Measurements from ENCODE around the gene NOC4L. TPM values are rescaled to one million over a fixed set of nuclear protein-coding genes. Genes with fewer than 3 reads are reported as not detected.

The NOC4L gene
- total RNA-seq, 1 experiment from 2014 or later = 41.4 TPM

DNA sequence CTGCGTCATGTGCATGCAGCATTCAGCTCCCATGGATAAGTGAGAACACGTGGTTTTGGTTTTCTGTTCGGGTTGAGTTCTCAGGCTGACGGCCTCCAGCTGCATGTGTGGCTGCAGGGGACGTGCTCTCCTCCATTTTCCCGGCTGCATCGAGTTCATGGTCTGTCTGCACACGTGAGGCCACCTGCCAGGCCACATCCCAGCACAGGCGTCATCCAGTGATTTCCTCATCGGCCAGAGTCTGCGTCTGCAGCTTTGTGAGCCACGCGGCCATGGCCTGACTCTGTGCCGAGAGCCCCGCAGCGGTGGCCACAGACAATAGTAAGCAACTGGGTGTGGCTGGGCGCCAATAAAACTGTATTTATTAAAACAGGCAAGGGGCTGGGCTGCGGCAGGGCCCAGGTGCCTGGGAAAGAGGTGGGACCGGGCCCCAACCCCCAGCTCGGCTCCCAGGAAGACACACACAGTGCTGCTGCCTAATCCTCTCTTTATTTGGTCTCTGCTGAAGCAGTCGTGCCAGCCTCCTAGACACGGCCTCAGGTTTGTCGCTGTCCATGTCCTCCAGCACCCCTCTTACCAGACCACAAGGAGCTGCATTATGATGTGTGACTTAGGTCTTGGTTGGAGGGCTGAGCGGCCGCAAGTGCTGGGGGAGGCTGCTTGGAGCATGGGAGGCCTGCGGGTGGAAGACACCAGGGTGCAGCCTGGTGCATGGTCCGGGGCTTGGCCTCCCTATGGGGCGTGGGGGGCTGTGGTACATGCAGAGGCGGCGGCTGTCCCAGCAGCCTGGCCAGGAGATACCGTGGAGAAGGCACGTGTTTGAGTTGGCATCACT lies 52.0 kb downstream of the NOC4L start (continued):
- TF ChIP-seq, protein P1, sequence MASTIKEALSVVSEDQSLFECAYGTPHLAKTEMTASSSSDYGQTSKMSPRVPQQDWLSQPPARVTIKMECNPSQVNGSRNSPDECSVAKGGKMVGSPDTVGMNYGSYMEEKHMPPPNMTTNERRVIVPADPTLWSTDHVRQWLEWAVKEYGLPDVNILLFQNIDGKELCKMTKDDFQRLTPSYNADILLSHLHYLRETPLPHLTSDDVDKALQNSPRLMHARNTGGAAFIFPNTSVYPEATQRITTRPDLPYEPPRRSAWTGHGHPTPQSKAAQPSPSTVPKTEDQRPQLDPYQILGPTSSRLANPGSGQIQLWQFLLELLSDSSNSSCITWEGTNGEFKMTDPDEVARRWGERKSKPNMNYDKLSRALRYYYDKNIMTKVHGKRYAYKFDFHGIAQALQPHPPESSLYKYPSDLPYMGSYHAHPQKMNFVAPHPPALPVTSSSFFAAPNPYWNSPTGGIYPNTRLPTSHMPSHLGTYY (CRISPR knock-in tag; IDR thresholded peaks at IDR 0.05) = no peak
- TF ChIP-seq PRRX2 (CRISPR knock-in tag; IDR thresholded peaks at IDR 0.05) = no peak

- ChIA-PET POLR2A (no interaction called here), CTCF (interaction anchor here (0.9 to 1.5 kb wide), 2 partner anchors 35 to 43 kb away, joined by 3 to 4 read pairs; no protein-coding TSS in a partner anchor)
- peaks cover 10% of the 10 kb centered on the region for H3K36me3 Mint-ChIP-seq
Observed at GRCh38 chr12:132196873-132197390, 52.7 kb downstream of the NOC4L start.

More at GRCh38 chr12:132196873-132197390, 52.7 kb downstream of the NOC4L start:
- TF ChIP-seq ZNF121 (CRISPR knock-in tag; IDR thresholded peaks at IDR 0.05) = no peak
- TF ChIP-seq, protein P2, sequence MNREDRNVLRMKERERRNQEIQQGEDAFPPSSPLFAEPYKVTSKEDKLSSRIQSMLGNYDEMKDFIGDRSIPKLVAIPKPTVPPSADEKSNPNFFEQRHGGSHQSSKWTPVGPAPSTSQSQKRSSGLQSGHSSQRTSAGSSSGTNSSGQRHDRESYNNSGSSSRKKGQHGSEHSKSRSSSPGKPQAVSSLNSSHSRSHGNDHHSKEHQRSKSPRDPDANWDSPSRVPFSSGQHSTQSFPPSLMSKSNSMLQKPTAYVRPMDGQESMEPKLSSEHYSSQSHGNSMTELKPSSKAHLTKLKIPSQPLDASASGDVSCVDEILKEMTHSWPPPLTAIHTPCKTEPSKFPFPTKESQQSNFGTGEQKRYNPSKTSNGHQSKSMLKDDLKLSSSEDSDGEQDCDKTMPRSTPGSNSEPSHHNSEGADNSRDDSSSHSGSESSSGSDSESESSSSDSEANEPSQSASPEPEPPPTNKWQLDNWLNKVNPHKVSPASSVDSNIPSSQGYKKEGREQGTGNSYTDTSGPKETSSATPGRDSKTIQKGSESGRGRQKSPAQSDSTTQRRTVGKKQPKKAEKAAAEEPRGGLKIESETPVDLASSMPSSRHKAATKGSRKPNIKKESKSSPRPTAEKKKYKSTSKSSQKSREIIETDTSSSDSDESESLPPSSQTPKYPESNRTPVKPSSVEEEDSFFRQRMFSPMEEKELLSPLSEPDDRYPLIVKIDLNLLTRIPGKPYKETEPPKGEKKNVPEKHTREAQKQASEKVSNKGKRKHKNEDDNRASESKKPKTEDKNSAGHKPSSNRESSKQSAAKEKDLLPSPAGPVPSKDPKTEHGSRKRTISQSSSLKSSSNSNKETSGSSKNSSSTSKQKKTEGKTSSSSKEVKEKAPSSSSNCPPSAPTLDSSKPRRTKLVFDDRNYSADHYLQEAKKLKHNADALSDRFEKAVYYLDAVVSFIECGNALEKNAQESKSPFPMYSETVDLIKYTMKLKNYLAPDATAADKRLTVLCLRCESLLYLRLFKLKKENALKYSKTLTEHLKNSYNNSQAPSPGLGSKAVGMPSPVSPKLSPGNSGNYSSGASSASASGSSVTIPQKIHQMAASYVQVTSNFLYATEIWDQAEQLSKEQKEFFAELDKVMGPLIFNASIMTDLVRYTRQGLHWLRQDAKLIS (CRISPR knock-in tag; IDR thresholded peaks at IDR 0.05; ENCODE audit: borderline replicate concordance) = no peak
- TF ChIP-seq, protein P3, sequence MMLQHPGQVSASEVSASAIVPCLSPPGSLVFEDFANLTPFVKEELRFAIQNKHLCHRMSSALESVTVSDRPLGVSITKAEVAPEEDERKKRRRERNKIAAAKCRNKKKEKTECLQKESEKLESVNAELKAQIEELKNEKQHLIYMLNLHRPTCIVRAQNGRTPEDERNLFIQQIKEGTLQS (CRISPR knock-in tag; conservative IDR thresholded peaks at IDR 0.05) = no peak
- TF ChIP-seq ZNF263 (CRISPR knock-in tag; IDR thresholded peaks at IDR 0.05; ENCODE audit: low read depth) = no peak
- no peak for TF ChIP-seq ZNF423 (CRISPR knock-in tag; IDR thresholded peaks at IDR 0.05)
- TF ChIP-seq CBFB (CRISPR knock-in tag; IDR thresholded peaks at IDR 0.05; ENCODE audit: low read depth) = no peak
- TF ChIP-seq FOXK1 (CRISPR knock-in tag; IDR thresholded peaks at IDR 0.05) = no peak
- TF ChIP-seq RELA (CRISPR knock-in tag; IDR thresholded peaks at IDR 0.05; ENCODE audit: borderline replicate concordance) = no peak
- TF ChIP-seq EMX1 (CRISPR knock-in tag; IDR thresholded peaks at IDR 0.05) = no peak
- TF ChIP-seq, protein P4, sequence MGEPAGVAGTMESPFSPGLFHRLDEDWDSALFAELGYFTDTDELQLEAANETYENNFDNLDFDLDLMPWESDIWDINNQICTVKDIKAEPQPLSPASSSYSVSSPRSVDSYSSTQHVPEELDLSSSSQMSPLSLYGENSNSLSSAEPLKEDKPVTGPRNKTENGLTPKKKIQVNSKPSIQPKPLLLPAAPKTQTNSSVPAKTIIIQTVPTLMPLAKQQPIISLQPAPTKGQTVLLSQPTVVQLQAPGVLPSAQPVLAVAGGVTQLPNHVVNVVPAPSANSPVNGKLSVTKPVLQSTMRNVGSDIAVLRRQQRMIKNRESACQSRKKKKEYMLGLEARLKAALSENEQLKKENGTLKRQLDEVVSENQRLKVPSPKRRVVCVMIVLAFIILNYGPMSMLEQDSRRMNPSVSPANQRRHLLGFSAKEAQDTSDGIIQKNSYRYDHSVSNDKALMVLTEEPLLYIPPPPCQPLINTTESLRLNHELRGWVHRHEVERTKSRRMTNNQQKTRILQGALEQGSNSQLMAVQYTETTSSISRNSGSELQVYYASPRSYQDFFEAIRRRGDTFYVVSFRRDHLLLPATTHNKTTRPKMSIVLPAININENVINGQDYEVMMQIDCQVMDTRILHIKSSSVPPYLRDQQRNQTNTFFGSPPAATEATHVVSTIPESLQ (CRISPR knock-in tag; IDR thresholded peaks at IDR 0.05) = no peak
- no peak for TF ChIP-seq TEAD1 (CRISPR knock-in tag; IDR thresholded peaks at IDR 0.05)
- no peak for TF ChIP-seq PRRX2 (CRISPR knock-in tag; IDR thresholded peaks at IDR 0.05)
- TF ChIP-seq JAZF1 (CRISPR knock-in tag; IDR thresholded peaks at IDR 0.05) = no peak
- TF ChIP-seq FOXJ3 (CRISPR knock-in tag; IDR thresholded peaks at IDR 0.05; ENCODE audit: borderline replicate concordance) = no peak
- no peak for TF ChIP-seq IRF1 (CRISPR knock-in tag; IDR thresholded peaks at IDR 0.05)
- Mint-ChIP-seq H3K4me1 (no peaks in the 10 kb centered on the region), H3K9me3 (peaks cover 14% of the 10 kb centered on the region), H3K4me3 (no peak overlapping the region), H3K27ac (no peak overlapping the region), H3K27me3 (ENCODE audit: low read depth) (peaks cover 45% of the 10 kb centered on the region)
- no peak for DNase-seq (ENCODE audit: low spot score)
- no peak for ATAC-seq
